Raji (cell line): ENCODE results near the gene RBMS1.

ENCODE experiments used
- POLR2A ChIP-seq: IDR thresholded peaks from 2 replicates; pipeline ENCODE4 v1.6.1; 2011; ENCODE audit warnings: low read depth, low read length, control low read depth; ENCODE audit not compliant: insufficient read depth

Gene RBMS1

DNA sequence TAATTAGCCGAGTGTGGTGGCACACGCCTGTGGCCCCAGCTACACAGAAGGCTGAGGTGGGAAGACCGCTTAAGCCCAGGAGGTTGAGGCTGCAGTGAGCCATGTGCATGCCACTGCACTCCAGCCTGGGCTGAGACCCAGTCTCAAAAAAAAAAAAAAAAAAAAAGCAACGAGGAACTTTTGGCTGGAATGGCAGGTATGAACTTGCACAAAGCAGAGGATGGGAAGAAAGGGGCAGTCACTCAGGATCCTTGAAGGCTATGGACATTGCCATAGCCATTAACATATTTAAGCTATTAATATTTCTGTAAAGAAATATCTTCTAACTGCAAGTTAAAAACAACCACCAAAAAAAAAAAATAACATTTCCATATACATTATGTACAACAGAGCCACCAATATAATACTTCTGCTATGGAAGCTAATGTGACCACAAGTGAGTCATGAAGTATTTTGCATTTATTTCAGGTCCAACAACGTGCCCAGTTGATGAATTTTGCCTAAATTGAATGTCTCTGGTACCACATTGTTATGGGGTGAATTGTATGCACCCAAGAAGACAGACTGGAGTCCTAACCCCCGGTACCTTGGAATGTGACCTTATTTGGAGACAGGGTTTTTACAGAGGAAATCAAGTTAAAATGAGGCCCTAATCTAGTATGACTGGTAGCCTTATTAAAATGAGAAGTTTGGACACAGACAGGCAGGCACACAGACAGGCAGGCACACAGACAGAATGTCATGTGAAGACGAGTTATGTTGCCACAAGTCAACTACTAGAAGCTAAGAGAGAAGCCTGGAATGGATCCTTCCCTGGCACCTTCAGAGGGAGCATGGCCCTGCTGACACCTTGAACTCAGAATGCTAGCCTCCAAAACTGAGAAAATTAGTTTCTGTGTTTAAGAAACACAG is 102.8 kb downstream of the RBMS1 start:
- no peak for TF ChIP-seq POLR2A

GRCh38 chr2:160389875-160390274 is 103.7 kb downstream of the RBMS1 start:
- no peak for TF ChIP-seq POLR2A

DNA sequence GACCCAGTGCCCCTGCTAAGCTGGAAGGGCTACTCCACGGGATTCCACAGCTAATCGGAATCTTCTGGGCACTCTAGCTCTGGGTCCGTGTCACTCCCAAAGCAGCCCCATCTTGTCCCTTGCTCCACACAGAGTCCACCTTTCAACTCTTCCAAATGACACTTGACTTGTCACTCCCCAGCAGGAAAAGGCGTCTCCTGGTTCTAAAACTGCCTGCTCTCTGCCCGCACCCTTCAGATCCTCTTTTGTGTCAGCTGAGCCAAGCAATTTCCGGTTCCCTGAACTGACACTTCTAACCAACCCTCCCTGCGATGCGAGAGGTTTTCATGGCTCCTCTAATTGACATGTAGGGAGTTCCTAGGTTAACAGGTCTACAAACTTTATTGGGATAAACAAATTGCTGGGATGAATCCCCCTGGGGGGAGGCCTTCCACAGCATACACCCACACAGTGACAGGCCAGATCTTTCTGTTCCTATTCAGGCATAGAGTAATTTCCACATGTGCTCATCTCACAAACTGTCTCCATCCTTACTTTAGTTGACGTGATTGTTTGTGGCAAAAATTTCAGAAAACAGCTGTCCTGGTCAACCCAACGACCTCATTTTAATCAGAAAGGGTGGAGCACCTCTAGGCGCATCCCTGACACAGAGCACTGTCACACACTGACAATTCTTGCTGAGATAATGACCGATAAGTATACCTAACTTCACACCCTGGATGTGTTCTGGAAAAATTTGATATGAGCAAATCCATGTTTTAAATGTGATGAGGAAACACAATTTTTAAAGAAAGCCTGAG is 104.9 kb downstream of the RBMS1 start:
- TF ChIP-seq POLR2A: no peak

- no peak for TF ChIP-seq POLR2A
Measured at GRCh38 chr2:160387558-160388262, 105.9 kb downstream of the RBMS1 start.

GRCh38 chr2:160384791-160385190 is 108.8 kb downstream of the RBMS1 start:
- no peak for TF ChIP-seq POLR2A

DNA sequence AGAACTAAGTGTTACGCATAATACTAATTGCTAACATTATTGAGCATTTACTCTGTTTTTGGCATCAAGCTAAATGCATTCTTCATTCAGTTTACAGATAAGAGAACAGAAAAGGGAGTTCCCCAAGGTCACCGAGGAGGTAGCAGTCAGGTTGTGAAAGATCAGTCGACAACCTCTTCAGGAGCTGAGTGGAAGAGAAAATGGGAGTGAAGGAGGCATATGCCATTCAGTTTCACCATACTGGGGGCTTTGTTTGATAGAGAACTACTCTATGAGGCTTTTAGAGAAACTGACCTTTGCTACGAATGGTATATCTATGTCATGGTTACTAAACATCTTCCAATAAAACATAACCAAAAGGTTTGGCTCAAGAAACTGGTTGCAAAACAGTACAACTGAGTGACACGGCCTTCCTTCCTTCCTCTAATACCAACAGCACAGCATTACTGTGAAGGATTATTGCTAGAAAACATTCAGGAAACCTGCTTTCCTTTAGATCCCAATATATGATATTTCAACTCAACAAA is 112.1 kb downstream of the RBMS1 start:
- no peak for TF ChIP-seq POLR2A

DNA sequence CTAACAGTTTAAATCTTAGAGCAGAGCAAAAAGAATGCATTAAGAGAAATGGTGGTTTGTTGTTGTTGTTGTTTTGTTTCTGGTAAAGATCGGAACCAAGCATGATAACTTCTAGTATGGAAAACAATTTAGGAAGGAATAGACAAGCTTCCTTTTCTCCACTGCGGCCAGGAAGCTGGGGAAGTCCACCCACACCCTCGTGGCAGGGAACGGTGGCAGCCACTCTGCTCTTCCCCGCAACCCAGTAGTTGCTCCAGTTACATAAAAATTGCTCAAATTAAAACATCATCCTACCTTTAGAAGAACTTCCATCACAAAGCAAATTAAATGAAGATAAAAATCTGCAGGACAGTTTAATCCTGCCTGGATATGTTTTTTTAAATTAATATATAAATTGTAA is 113.0 kb downstream of the RBMS1 start:
- TF ChIP-seq POLR2A: no peak

DNA sequence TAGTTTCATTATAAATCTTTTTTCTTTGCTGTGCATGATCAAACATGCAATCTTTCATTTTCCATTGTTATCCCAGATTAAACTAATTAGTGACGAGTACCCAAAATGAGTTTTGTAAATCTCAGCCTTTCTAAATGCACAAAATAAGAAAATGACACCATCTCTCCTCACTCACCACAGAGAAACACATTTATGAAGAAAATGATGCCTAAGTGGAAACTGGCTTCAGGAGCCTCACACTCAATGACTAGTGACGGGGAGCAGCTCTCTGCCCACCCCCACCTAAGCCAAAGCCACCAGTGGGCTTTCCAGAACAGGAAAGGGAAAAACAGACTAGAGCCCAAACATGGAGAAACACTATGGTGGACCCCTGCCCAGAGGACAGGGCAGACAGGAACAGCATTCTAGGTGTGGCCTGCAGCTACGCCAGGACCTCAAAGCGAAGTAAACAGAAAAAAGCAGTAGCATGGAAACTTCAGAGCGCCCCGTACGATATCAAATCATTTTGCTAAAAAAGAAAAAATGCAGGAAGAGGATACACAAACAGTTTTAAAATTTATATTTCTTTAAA is 113.5 kb downstream of the RBMS1 start:
- no peak for TF ChIP-seq POLR2A

DNA sequence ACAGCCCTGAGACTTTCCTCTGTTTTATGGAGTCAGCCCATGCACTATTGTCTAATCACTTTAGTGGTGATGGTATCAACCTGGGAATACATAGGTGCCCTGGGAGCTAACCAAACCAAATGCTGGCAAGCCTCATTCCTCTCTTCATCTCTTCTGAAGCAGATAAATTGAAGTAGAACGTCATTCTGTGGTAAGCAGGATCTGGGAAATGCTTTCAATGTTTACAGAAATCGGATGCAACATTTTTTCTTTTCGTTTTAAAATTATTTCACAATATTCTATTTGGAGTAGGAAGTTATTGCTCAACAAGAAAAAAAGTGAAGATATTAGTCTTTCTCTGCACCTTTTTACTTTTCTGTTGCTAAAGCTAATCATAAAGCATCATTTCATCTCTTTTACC is 114.2 kb downstream of the RBMS1 start:
- no peak for TF ChIP-seq POLR2A

- TF ChIP-seq POLR2A: no peak
Measured at GRCh38 chr2:160377204-160377995, 116.2 kb downstream of the RBMS1 start.

DNA sequence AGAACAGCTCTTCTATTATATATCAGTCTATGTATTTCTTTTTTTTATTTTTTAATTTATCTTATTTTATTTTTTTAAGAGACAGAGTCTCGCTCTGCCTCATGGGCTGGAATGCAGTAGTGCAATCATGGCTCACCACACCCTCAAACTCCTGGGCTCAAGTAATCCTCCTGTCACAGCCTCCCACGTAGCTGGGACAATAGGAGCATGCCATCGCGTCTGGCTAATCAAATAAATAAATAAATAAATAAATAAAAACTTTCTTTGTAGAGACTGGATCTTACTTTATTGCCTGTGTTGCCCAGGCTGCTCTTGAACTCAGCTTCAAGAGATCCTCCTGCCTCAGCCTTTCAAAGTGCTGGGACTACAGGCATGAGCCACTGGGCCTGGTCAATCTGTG is 117.0 kb downstream of the RBMS1 start:
- TF ChIP-seq POLR2A: no peak

- no peak for TF ChIP-seq POLR2A
Measured at GRCh38 chr2:160375802-160376469, 117.7 kb downstream of the RBMS1 start.

DNA sequence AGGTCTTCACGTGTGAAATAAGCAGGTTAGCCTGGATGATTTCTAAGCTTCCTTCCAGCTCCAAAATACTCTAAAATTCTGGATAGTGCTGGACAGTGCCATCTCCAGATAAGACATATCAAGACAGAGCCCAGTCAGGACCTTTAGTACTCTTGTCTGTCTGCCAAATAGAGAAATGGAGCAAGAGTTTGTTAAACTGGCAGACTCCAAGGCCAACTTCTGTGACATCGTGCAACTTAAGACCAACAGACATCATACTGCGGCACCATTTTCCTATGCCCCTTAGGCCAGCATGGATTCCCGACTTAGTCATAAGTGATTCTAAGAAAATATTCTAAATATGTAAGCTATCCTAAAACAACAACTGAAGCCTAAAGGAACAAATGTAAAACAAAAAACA is 118.6 kb downstream of the RBMS1 start:
- no peak for TF ChIP-seq POLR2A

DNA sequence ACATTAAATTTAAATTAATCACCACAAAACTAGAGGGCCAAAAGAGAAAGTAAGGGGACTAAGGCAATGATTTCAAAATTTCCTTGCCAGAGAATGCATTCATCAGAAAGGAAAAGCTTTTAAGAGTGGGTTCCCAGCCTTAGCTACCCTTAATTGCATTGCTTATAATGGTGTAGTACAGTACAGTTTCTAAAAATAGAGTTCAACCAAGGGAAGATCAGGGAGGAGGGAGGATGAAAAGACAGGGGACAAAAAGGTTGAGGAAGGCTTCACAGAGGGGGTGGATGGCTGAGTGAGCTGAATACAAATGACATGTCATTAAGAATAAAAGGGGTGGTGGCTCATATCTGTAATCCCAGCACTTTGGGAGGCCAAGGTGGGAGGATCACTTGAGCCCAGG is 119.9 kb downstream of the RBMS1 start:
- TF ChIP-seq POLR2A: no peak

DNA sequence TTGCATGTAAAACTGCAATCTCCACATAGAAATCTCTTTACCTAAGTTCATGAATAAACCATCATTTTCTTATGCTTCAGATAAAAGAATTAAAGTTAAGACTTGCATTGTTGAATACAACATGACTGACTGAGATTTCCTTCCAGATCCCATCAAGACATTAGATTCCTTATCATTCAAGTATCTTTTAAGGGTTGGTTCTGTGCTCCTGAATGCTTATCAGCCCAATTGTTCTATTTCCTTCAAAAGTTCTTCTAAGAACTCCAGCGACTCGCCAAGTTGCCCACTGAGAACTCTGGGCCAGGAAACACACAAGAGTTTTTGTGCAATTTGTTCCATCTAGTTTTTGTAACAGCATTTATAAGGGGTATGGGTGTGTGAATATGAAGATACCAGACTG is 120.3 kb downstream of the RBMS1 start:
- TF ChIP-seq POLR2A: no peak
